Measurements from ENCODE around the gene GABRR3.

GABRR3 gene

DNA sequence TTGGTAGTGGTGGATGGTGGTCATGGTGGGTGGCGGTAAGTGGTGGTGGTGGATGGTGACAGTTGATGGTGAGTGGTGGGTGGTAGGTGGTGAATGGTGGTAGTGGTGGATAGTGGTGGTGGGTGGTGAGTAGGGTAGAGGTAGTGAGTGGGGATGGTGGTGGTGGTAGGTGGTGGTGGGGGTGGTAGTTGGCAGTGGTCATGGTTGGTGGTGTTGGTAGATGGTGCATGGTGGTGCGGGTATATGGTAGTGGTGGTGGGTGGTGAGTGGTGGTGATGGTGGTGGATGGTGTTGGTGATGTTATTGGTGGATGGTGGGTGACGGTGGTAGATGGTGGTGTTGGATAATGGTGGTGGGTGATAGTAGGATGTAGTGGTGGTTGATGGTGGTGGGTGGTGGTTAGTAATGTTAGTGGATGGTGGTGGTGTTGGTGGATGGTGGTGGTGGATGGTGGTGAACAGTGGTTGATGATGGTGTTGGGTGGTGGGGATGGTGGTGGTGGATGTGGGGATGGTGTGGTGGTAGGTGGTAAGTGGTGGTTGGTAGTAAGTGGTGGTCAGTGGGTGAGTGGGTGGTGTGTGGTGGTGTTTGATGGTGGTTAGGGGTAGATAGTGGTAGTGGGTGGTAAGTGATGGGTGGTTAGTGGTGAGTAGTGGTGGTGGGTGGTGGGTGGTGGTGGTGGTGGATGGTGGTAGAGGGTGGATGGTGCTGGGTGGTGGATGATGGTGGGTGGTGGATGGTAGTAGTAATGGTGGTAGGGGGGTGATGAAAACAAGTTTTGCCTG lies 46.1 kb downstream of the GABRR3 start:
- DNase-seq, result no peak

DNA sequence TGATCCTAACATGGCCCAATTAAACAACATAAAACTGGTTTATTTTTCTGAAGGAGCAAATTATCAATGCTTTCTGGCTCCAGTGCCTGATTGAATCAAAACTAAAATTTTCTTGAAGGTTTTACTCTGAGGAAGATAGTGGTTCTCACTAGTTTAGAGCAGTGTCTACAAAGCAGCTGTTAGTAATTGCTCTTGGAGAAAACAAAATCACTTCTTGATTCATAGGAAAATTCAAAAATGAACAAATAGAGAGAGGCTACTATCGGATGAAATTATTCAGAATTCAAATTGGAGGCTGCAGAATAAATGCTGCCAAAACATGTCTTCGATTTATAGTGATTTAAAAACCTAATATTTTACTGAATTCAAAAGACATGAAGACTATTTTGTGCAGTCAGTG lies 47.8 kb downstream of the GABRR3 start:
- no peak for DNase-seq

DNA sequence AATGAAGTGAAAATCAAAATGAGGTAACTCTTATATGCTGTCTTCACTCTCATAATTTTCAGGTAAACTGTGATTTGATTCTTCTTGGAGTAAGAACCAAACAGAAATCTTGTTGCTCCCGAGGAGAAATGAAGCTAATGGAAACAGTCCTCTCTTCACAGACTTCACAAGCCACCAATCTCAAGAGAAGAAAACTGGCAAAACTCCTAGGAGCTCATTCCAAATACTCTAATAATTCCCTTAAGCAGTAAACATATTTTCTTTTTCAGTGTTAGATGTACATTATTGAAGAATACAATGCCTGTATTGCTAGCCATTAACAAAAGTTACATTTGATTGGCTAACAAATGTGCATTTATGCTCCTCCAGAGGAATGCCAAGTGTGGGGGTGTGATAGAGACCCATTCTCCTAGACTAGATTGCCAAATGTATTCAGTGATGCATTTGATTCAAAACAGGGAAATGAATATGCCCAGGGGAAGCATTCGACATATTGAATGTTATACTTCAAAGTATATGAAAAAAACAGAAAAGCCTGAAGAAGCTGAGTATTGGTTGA lies 51.1 kb downstream of the GABRR3 start:
- DNase-seq, result no peak

DNA sequence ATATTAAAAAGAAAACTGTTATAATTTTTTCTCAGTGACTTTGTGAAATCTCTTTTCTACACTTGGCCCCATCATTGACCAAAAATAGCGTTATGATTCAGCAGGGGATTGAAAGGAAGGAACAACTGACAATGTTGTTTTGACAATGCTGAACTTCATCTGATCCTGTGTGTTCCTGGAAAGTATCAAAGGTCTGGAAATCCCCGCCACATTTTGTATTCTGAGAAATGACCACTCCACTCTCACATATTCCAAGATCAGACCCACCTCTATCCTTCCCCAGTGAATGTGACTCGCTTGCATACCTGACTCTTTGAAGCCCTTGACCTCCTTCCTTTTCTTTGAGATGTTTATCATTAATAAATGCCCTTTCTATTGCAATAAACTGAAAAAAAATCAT lies 53.2 kb downstream of the GABRR3 start:
- no peak for DNase-seq

DNA sequence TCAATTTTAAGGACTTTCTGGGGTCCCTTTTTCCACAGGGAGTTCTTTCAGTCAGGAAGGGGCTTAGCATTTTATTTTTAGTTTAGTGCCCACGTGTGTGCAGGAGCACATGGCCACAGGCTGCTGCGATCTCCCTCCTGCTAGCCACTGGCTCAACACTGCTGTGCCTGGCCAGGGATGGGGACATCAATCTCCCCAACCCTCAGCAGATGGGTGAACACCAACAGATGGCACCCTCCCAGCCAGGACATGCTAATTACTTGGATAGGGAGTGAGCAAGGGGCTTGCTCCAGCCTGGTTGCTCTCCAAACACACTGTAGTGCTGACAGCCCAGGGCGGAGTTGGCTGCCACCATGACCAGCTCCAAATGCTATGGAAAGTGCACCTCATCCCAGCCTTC lies 55.5 kb downstream of the GABRR3 start:
- peak in 1 of 2 experiments; percentile 21 for DNase-seq

DNA sequence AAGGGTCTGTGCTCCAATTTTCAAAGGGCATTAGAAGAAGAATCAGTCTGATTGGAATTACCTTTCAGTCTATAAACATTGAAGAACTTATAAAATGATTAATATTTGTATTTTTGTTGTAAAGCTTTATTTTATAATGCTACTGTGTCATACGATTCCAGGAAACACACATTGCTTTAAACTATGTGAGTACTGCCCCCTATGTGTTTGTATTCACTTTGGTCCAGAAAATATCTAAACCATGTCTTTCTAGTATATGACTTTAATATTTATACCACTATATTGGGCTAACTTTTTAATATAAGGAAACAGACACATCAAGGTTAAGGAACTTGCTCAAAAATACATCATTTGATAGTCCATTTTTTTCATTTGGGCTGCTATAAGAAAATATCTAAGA lies 59.6 kb downstream of the GABRR3 start:
- DNase-seq, result no peak

DNA sequence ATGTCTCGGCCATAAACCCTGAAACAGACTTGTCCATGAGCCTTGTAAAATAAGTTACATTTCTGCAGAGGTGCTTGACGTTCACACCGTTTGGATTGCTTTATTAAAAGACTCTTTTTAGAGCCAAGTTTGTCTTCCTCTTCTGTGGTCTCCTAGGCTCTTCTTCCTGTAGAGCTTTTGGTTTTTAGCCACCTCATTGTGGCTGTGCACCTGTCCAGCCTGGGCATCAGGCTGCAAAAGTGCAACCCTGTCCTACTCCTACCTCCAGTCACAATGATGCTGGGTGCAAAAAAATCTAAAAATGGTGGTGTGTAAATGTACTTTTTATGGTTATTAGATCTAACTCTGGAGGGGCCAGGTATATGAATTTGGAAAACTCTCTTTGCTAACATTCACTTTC lies 60.1 kb downstream of the GABRR3 start:
- DNase-seq, result no peak

DNA sequence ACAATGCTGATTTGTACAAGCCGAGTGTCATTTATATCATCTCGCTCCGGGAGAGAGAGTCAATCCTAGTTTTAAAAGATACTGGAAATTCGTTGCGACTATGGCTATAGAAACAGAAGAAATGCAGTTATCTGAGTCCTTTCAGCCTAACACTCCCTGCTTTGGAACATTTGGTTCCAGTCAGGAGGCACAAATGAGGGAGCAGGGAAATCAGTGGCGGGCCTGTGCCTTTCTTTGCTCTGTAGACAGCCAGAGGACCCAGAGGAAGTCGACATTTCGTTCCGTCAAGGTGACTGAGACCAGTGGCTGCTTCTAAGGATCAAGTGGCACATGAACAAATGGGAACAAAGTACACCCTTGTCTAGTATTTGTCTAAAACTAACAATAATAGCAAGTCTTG lies 62.1 kb downstream of the GABRR3 start:
- no peak for DNase-seq

DNA sequence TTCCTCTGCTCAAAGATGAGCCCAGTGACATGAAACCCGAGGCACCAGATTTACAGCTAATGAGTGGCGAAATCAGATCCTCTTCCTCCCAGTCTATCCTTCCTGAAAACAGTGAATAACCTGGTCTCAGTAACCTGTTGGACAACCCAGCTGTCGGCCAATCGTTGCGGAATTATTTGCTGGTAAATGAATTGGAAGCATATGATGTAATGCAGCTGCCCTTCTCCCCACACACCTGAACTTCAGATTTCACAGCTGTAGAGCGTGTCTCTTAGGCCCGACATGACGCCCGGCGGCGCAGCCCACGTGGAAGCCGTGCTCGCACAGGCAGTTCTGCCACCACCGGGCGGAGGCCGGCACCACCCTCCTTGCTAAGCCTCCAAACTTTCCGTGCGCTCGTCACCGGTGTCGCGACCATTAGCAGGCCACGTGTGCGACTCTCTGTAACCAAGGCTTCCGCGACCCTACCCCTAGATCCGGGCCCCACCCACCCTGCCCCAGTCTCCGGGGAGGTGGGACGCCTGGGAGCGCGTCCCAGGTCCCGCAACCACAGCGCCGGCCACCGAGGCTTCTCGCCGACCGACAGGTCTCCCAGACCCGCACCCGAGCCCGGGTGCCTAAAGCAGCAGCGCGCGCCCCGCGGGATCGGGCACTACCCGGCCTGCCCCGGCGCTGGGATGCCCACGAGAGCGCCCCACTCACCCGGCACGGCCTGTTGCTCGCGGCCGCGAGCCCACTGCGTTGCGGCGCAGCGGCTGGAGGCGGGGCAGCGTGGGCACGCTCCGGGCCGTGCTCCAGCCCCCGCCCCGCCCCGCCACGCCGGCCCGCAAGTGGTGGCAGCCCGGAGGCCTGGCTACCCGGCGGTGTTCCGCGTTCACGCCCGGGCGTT lies 63.2 kb downstream of the GABRR3 start, which contains the start of gene RIOX2:
Gene RIOX2 (minus strand): TSS at position 753 of the 889 bp plus-strand sequence. CDS start 4,838 bp downstream, outside the sequence.
- DNase-seq, result peak in 1 of 2 experiments; percentile 25

DNA sequence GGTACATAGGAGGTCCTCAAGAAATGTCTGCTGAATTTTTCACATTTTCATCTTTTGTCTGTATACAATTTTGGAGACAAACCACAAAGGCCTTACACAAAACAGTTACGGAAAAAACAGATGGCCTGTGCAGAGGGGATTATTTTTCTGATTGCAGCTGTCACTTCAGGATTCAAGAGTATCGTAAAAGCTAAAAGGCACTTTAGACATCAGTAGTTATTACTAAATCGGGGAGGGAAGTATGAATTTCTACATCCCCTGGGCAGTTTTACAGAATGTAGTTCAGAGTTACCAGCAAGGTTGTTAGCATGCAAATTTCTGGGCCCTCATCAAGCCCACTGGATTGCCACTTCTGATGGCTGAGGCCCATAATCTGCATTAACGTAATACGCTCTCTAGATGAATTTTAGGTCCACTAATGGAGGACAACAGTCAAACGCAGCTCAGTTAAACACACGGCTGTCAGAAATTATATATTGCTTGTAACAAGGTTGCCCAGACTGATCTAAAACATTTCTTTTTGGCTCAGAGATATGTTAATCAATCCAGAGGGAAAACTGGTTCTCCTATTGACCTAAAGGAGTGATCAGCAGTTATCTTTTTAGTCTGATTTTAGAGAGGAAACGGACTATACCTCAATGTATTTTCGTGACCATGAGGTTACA lies 64.0 kb downstream of the GABRR3 start:
- no peak for DNase-seq

DNA sequence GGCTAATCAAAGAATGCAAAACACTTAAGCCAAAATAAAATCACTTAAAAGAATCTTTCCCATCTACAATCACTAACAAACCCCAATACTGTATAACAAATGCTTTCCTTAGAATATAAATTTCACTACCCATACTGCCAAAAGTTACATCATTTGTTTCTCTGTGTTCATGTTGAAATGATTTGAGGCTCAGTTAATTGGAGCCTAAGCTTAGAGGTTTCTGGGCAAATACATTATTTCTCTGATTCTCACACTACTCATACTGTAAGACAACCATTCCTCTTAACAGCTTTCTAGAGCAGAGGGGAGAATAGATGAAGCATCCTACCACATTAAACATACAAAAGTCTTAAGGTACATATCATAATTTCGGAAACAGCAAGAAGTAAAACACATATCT lies 65.0 kb downstream of the GABRR3 start:
- no peak for DNase-seq

DNA sequence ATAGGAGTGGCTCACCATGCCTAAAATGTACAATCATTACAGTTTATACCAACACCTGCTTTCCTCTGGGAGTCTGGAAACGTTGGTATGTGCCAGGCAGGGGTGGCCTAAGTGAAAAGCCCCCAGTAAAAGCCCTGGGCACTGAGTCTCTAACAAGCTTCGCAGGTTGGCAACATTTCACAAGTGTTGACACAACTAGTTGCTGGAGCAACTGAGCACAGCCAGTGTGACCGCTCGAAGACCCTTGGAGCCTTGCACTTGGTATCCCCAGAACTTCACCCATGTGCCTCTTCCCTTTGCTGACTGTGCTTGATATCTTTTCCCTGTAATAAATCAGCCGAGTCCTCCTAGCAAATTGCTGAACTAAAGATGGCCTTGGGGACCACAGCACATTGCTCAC lies 65.6 kb downstream of the GABRR3 start:
- DNase-seq, result no peak

DNA sequence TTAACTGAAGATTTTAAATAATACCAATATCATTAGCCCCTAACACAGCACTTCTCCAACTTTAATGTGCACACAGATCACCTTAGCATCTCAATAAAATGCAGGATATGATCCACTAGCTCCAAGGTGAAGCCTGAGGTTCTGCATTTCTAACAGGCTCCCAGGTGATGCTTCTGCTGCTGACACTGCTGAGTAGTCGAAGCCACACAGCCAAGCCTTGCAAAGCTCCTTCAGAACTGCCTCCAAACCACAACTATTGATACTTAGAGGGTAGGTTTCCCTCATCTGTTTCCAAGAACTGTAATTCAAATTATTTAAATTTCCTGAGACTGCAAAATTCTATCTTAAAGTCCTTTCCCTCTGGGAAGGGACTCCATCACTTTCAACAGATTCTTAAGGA lies 66.7 kb downstream of the GABRR3 start:
- DNase-seq, result no peak

DNA sequence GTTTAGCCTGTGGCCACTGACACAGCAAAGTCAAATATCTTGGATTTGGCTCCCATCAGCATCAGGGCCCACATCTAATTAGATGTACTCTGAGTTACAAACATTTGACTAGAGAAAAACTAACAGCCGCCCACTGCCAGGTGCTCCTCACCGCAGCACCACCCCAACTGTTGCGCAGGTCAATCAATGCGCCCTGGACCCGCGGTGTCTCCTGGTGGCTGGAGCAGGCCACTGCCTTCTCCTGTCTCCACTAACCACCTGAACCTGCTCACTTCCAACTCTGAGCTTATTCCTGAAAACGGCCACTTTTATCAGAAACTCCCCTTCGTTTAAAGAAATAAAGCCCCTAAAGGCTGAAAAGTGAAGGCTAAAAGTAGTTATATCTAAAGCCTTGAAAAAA lies 67.1 kb downstream of the GABRR3 start:
- no peak for DNase-seq

DNA sequence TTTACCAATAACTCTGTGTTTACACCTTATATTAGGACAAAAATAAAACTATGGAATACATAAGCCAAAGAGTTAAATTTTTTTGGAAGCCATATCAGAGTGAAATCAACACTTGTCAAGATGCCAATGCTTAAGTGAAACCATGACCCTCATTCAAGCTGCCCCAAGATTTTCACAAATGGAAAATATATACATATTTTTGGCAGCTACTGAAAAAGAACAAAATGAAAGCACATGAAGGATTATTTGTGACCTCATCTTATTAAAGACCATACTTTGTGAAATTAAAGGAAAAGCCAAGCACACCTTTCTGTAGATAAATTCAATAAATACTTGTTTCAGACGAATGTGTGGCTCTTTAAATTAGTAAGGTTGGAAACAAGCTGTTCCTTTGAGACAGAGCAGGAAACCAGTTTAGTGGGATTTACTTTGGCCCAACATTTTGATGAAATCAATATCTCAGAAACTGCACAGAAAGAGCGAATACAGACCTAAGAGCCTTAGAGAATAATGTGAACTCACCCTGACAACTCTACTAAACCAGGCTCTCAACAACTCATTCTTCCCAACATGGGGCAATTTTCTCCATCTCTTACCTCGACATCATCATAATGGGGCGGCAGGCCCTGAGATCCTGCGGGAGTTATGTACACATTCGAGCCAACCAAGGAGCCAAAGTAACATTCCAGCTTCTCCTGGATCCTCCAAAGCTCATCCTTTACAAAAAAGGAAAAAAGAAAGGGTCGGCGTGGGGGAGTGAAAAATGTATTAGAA lies 73.9 kb downstream of the GABRR3 start:
- DNase-seq, result no peak

DNA sequence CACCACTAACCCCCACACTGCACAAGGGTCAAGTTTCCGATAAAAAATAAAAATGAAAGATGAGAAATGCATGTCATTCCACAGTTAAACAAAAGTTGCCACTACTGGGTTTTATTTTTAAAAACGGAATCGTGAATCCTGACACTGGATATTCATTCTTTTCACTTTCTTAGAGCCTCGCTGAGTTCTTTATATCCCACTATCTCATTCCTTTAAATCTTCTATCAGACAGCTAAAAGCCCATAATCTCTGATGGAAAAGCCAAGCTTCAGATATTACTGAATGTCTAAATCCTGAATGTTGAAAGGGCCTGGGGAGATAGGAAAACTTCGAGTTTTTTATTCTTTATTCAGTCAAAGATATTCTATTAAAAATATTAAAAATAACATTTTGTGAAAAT lies 74.6 kb downstream of the GABRR3 start:
- DNase-seq, result no peak

DNA sequence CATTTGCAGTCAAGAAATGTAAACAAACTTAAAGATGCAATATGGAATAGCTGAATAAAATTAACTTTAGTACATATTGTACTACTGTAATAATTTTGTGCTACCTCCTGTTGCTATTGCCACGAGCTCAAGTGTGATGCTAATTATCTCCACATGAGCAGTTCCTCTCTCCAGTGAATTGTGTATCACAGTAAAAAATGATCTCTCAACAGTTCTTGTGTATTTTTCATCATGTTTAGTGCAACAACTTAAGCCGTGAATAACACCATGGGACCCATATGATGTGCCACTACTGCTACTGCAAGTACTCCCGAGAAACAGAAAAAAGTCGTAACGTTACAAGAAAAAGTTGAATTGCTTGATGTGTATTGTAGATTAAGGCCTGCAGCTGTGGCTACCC lies 75.2 kb downstream of the GABRR3 start:
- no peak for DNase-seq

DNA sequence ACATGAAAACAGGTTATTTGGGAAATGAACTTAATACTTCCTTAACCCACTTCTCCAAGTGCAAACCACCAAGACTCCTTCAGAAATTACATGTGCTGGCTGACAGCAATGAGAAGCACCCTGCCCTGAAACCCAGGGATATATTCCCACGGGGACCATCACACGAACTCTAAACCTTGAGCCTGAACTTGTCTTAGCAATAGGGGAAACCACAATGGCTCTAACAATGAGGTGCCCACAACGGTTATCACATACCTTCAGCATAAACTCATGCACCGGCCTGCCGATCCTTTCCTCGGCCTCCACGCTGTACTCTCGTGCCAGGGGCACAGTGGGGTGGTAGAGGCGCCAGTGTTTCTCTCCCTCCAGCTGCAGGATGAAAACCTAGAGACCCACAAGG lies 76.3 kb downstream of the GABRR3 start:
- DNase-seq, result no peak

DNA sequence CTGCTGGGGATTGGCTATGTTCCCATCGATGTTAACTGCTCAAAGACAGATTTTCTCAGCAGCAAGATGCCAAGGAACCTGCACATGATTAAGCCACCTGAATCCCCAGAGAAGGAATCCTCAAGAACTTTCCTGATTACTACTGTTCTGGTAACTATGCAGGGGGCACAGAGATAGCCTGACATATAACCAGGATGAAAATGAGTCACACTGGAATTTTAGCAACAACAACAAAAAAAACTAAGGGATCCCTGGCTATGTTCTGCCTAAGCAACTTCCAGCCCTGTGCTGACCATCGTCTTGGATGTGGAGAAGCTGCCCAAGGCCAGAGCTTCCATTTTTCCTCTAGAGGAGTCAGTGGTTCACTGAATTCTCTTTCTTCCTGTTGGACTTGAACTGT lies 76.7 kb downstream of the GABRR3 start:
- DNase-seq, result no peak

DNA sequence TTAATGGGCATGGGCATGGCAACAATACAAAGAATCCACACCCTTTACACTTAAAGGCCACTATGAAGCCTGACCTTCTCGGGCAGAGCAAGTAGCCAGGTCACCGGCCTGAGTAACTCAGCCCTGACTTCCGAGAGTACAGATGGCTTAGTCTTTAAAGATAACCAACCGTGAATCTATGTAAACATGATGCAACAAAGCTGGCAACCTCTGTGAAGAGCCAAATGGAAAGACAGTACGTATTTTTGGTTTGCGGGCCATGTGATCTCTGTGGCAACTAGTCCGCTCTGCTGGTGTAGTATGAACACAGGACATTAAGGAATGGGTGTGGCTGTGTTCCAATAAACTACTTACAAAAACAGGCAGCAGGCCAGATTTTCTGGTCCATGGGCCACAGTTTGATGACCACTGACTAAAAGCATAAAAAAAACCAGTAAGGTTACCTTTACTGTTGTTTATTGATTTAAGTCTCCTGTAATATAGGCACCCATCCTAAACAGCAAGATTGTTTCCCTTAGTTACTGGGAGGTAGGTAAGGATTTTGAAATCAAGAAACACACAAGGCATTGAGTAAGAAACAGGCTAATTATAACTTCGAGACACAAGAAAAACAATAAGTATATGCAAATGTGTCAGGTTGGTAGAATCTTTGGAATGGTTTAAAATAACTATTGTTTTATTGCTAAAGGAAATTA lies 77.4 kb downstream of the GABRR3 start:
- no peak for DNase-seq

DNA sequence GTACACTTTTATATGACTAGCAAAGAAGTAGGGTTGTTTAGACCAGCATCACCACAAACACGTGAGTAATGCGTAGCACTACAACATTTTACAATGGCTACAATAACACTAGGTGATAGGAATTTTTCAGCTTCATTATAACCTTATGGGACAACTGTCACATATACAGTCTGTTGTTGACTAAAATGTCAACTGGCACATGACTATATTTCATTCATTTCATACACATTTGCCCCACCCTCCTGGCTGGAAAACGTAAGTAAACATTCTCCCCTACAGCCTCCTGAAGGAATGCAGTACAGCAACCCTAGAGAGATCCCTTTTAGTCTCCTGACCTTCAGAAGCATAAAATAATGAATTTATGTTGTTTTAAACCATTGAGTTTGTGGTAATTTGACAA lies 79.1 kb downstream of the GABRR3 start:
- DNase-seq, result no peak
